CD8-positive, alpha-beta memory T cell (primary cell): Measurements from ENCODE around the gene VWA3B. TPM values are rescaled to one million over a fixed set of nuclear protein-coding genes. Genes with fewer than 3 reads are reported as not detected.

ENCODE experiments used
- CTCF ChIA-PET: fragments of 350-600 bp; sonication (Branson Sonifier 250); formaldehyde crosslinking; loops from one replicate; lab custom pipeline; 2021; ENCODE audit warnings: antibody characterized with exemption; lab: Charles Lee
- POLR2A ChIA-PET: fragments of 350-600 bp; sonication (Branson Sonifier 250); formaldehyde crosslinking; loops from one replicate; lab custom pipeline; 2021; ENCODE audit warnings: antibody characterized with exemption; lab: Charles Lee
- DNase-seq, 5 donors: peaks; one replicate each; pipeline versions ENCODE4 v3.0.0 to v3.0.0-alpha.2; 2020 to 2022; ENCODE audit warnings: mixed read lengths in 1 of 5
- H3K27ac ChIP-seq: one replicate; pipeline ENCODE4 v1.7.0; 2013; ENCODE audit warnings: low read depth, mild to moderate bottlenecking, low read length, moderate library complexity
- H3K27me3 ChIP-seq: 2 replicates; pipeline ENCODE4 v1.7.0; 2013; ENCODE audit warnings: low read length, mild to moderate bottlenecking; ENCODE audit not compliant: insufficient read depth, poor library complexity, severe bottlenecking
- H3K36me3 ChIP-seq: 2 replicates; pipeline ENCODE4 v1.7.0; 2013; ENCODE audit warnings: mild to moderate bottlenecking, low read length, moderate library complexity; ENCODE audit not compliant: insufficient read depth
- H3K4me1 ChIP-seq: 2 replicates; pipeline ENCODE4 v1.7.0; 2013; ENCODE audit warnings: mild to moderate bottlenecking, low read length, moderate library complexity; ENCODE audit not compliant: insufficient read depth
- H3K4me3 ChIP-seq: 2 replicates; pipeline ENCODE4 v1.7.0; 2013; ENCODE audit warnings: mild to moderate bottlenecking, low read length
- H3K9me3 ChIP-seq: 2 replicates; pipeline ENCODE4 v1.7.0; 2013; ENCODE audit warnings: mild to moderate bottlenecking, low read length
- H3K27ac Mint-ChIP-seq, 8 donors: one replicate each; pipeline ENCODE4 v1.8.0; 2020 to 2021; ENCODE audit warnings: mixed read lengths in 8 of 8, mild to moderate bottlenecking in 6 of 8, inconsistent platforms in 3 of 8, moderate library complexity in 3 of 8
- H3K27me3 Mint-ChIP-seq, 2 donors: one replicate each; pipeline ENCODE4 v1.8.0; 2020 to 2021; ENCODE audit warnings: mixed read lengths in 2 of 2, mild to moderate bottlenecking in 1 of 2, moderate library complexity in 1 of 2
- H3K36me3 Mint-ChIP-seq, 3 donors: one replicate each; pipeline ENCODE4 v1.8.0; 2020 to 2021; ENCODE audit warnings: mixed read lengths in 3 of 3, inconsistent platforms in 1 of 3, mild to moderate bottlenecking in 1 of 3
- H3K4me1 Mint-ChIP-seq, 3 donors: one replicate each; pipeline ENCODE4 v1.8.0; 2020 to 2021; ENCODE audit warnings: mixed read lengths in 3 of 3, inconsistent platforms in 1 of 3, mild to moderate bottlenecking in 1 of 3
- H3K4me3 Mint-ChIP-seq, 7 donors: one replicate each; pipeline ENCODE4 v1.8.0; 2020 to 2021; ENCODE audit warnings: mixed read lengths in 7 of 7, mild to moderate bottlenecking in 6 of 7, moderate library complexity in 4 of 7, inconsistent platforms in 2 of 7
- H3K9me3 Mint-ChIP-seq, 5 donors: one replicate each; pipeline ENCODE4 v1.8.0; 2020 to 2022; ENCODE audit warnings: mixed read lengths in 5 of 5, mild to moderate bottlenecking in 3 of 5, moderate library complexity in 2 of 5, inconsistent platforms in 1 of 5
- polyA plus RNA-seq: library from polyadenylated mRNA; unstranded; fragments of 300-500 nt; fragmentation: Illumina TruSeq; gene quantifications from one replicate; pipeline ENCODE4 v1.2.3, GENCODE V29; 2021
- total RNA-seq, 2 experiments: library from RNA; stranded (reverse); gene quantifications; one replicate each; pipeline ENCODE4 v1.2.3, GENCODE V29; 2021

The VWA3B gene
- total and polyA plus RNA-seq, 3 experiments from 2014 or later: not detected

DNA sequence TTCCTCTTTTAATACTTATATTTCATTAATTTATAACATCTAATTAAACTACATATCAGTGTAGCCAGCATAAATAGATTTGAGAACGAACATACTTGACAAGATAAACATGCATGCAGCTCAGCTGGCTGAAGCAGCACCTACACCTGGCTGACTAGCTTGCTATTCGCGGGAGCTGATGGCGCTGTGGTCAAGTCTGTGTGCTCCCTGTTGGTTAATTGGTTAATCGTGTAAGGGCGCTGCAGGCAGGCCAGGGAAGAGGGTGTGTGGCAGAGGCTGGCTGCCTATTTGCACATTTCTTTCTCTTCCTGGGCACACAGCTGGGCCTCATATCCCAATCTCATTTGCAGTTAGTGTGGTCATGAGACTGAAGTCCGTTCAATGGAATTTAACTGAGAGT is 14.5 kb upstream of the VWA3B start:
- H3K27ac Mint-ChIP-seq: no peak overlapping the region
- POLR2A ChIA-PET: no interaction called here
- H3K9me3 ChIP-seq: no peaks in the 10 kb centered on the region
- H3K36me3 Mint-ChIP-seq: peaks cover 0 to 9% (median 0%) of the 10 kb centered on the region in 3 donors
- peaks cover 0 to 33% of the 10 kb centered on the region in 2 donors for H3K27me3 Mint-ChIP-seq
- H3K4me1 ChIP-seq: no peaks in the 10 kb centered on the region
- H3K9me3 Mint-ChIP-seq: peaks cover 0 to 6% (median 3%) of the 10 kb centered on the region in 5 donors
- no peak overlapping the region for H3K4me3 ChIP-seq
- DNase-seq: no peak
- H3K27me3 ChIP-seq: no peaks in the 10 kb centered on the region
- no peak overlapping the region for H3K4me3 Mint-ChIP-seq
- CTCF ChIA-PET: no interaction called here
- no peaks in the 10 kb centered on the region for H3K36me3 ChIP-seq
- no peaks in the 10 kb centered on the region for H3K4me1 Mint-ChIP-seq
- H3K27ac ChIP-seq: no peak overlapping the region

DNA sequence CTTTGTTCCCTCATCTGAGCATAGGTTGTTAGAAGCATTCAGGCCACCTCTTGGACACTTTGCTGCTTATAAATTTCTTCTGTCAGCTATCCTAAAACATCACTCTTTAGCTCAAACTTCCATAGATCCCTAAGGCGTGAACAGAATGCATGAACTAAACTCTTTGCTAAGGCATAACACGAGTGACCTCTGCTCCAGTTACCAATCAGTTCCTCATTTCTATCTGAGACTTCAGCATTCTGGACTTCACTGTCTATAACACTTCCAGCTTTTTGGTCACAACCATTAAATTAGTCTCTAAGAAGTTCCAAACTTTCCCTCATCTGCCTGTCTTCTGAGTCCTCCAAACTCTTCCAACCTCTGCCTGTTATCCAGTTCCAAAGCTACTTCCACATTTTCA is 8.3 kb upstream of the VWA3B start:
- H3K27ac Mint-ChIP-seq: peak overlapping the region in 1 of 8 donors; percentile 52
- H3K4me3 Mint-ChIP-seq: no peak overlapping the region
- H3K4me1 Mint-ChIP-seq: peaks cover 3 to 14% (median 8%) of the 10 kb centered on the region in 3 donors
- no peak for DNase-seq
- Histone ChIP-seq H3K4me3 (no peak overlapping the region), H3K36me3 (no peaks in the 10 kb centered on the region), H3K9me3 (no peaks in the 10 kb centered on the region), H3K27ac (no peak overlapping the region), H3K27me3 (no peaks in the 10 kb centered on the region), H3K4me1 (peaks cover 3% of the 10 kb centered on the region)
- H3K9me3 Mint-ChIP-seq: peaks cover 5 to 18% (median 11%) of the 10 kb centered on the region in 5 donors
- H3K27me3 Mint-ChIP-seq: peaks cover 8 to 26% of the 10 kb centered on the region in 2 donors
- ChIA-PET POLR2A (no interaction called here), CTCF (no interaction called here)
- peaks cover 0 to 15% (median 0%) of the 10 kb centered on the region in 3 donors for H3K36me3 Mint-ChIP-seq

DNA sequence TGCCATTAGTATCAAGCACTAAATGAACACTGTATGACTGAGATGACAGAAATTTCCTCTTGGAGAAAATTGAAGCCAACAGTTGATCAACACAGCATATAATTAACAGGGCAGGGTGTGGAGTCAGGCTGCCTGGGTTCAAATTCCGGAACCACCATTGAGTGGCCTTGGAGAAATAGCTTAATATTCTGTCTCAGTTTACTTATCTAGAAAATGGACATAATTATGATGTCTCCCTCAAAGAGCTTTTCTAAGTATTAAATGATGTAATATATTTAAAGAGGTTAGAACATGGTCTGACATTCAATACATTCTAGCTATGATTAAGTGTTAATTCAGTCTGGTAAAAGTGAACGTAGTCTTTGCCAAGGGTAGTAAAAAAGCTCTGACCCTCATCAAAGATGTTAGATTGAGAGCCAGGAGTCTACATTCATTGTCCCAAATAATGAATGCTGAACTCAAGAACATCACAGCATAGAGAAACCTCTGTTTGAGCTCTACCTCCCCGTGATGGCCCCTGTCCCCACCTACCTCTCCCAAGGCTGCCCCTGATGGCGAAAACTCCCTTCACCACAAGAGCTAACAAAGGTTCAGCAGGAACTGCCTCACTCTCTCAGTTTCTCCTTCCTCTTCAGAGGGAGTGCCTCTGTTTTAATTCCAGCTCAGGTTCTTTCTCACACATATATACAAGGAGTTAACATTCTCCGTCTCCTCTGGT is 2.7 kb upstream of the VWA3B start:
- POLR2A ChIA-PET: no interaction called here
- no peak overlapping the region for H3K27ac Mint-ChIP-seq
- H3K9me3 ChIP-seq: no peaks in the 10 kb centered on the region
- no peaks in the 10 kb centered on the region for H3K36me3 Mint-ChIP-seq
- peaks cover 0 to 2% (median 0%) of the 10 kb centered on the region in 5 donors for H3K9me3 Mint-ChIP-seq
- no peak overlapping the region for H3K27ac ChIP-seq
- peaks cover 46 to 68% of the 10 kb centered on the region in 2 donors for H3K27me3 Mint-ChIP-seq
- H3K4me3 ChIP-seq: no peak overlapping the region
- CTCF ChIA-PET: no interaction called here
- DNase-seq: no peak
- H3K4me1 ChIP-seq: peaks cover 3% of the 10 kb centered on the region
- H3K4me1 Mint-ChIP-seq: peaks cover 10 to 27% (median 26%) of the 10 kb centered on the region in 3 donors
- H3K4me3 Mint-ChIP-seq: no peak overlapping the region
- H3K27me3 ChIP-seq: no peaks in the 10 kb centered on the region
- no peaks in the 10 kb centered on the region for H3K36me3 ChIP-seq

DNA sequence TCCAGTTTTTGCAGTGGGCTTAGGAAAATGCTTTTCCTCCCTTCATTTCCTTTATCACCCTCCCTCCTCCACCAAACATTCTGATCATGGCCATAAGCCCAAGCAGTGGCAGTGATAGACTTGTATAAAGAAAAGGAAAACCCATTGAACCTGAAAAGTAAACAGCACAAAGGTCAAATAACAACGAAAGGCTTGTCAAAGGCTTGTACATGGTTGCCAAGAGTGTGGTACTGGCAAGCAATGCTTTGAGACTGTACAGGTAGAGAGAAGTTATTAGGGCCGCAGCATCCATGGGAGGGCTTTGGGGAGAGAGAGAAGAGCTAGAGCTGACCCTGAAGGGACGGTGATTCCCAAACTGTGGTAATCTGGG is 2.1 kb upstream of the VWA3B start:
- Histone ChIP-seq H3K27me3 (no peaks in the 10 kb centered on the region), H3K4me1 (peaks cover 3% of the 10 kb centered on the region), H3K36me3 (no peaks in the 10 kb centered on the region), H3K27ac (no peak overlapping the region), H3K9me3 (no peaks in the 10 kb centered on the region), H3K4me3 (no peak overlapping the region)
- Mint-ChIP-seq H3K36me3 (no peaks in the 10 kb centered on the region), H3K4me1 (peaks cover 10 to 27% (median 26%) of the 10 kb centered on the region in 3 donors), H3K27me3 (peaks cover 46 to 68% of the 10 kb centered on the region in 2 donors), H3K9me3 (peaks cover 0 to 2% (median 0%) of the 10 kb centered on the region in 5 donors), H3K27ac (no peak overlapping the region), H3K4me3 (no peak overlapping the region)
- CTCF ChIA-PET: no interaction called here
- POLR2A ChIA-PET: no interaction called here
- DNase-seq: no peak

DNA sequence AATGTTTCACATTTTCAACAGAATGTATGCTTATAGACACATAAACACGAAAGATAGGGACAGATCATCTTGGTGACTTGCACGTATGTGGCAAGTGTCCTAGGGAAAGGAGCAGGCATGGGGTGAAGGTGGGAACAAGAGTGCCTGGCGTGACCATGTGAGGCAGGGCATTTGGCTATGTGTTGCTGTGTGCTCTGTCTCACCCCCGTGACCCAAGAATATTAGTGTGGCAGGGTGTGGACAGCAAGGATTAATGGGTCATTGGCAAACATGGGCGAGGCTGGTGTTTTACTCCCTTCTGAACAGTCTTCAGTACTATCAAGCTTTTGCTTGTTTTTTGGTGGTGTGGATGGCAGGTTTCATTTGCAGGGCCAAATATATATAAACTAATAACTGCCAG is 1.3 kb upstream of the VWA3B start:
- Mint-ChIP-seq H3K4me3 (no peak overlapping the region), H3K27ac (peak overlapping the region in 1 of 8 donors; percentile 58), H3K36me3 (no peaks in the 10 kb centered on the region), H3K9me3 (peaks cover 0 to 2% (median 0%) of the 10 kb centered on the region in 5 donors), H3K4me1 (peaks cover 10 to 27% (median 26%) of the 10 kb centered on the region in 3 donors), H3K27me3 (peaks cover 46 to 68% of the 10 kb centered on the region in 2 donors)
- Histone ChIP-seq H3K4me3 (no peak overlapping the region), H3K27ac (no peak overlapping the region), H3K27me3 (no peaks in the 10 kb centered on the region), H3K4me1 (peaks cover 3% of the 10 kb centered on the region), H3K36me3 (no peaks in the 10 kb centered on the region), H3K9me3 (no peaks in the 10 kb centered on the region)
- ChIA-PET CTCF (no interaction called here), POLR2A (no interaction called here)
- no peak for DNase-seq

DNA sequence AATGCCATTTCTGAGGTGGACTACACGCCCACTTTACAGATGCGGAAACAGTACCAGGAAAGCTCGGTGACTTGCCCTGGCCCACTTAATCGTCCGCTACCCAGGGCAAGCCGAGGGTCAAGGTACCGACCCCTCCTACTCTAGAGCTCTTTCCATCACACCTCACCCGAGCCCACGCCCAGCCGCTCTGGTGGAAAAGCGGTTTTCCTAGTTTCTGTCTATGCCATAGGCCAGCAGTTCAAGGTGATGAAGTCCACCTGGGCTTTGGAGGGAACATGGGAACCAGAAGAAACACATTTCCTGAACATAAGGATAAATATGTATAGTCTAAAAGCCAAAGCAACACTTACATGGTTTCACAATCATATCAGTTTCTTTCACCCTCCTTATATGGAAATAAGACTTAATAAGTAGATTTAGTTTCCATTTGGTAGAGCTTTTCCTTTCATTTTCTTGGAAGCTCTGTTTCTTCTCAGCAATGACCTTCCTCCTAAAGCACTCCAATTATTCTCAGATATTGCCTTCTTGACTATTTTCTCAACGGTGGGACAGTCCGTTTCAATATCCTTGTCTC is 567 bp downstream of the VWA3B start:
- Histone ChIP-seq H3K4me3 (no peak overlapping the region), H3K27me3 (no peaks in the 10 kb centered on the region), H3K4me1 (no peaks in the 10 kb centered on the region), H3K27ac (no peak overlapping the region), H3K36me3 (no peaks in the 10 kb centered on the region), H3K9me3 (no peaks in the 10 kb centered on the region)
- Mint-ChIP-seq H3K27me3 (peaks cover 46 to 66% of the 10 kb centered on the region in 2 donors), H3K4me3 (peak overlapping the region in 5 of 7 donors; percentile 25 to 65 (median 51)), H3K9me3 (peaks cover 0 to 2% (median 0%) of the 10 kb centered on the region in 5 donors), H3K27ac (no peak overlapping the region), H3K4me1 (peaks cover 6 to 18% (median 17%) of the 10 kb centered on the region in 3 donors), H3K36me3 (no peaks in the 10 kb centered on the region)
- ChIA-PET CTCF (no interaction called here), POLR2A (no interaction called here)
- no peak for DNase-seq

DNA sequence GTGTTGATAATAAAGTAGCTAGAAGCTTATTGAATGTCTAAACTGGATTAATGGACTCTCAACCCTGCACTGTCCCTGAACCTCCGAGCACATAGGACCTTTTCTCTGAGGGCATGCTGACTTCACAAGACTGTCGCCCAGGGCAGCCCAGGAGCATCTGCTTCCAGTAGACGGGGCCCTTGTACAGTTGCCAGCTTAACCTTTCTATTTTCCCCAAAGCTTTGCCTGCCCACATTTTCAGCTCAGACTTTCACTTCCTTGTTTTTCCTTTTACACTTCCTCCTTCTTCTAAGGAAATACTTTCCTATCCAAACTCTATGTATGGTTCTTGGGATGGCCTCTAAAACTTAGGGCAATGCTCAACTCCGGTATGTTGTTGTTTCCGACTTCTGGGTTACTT is 1.3 kb downstream of the VWA3B start:
- peaks cover 41 to 61% of the 10 kb centered on the region in 2 donors for H3K27me3 Mint-ChIP-seq
- H3K4me1 Mint-ChIP-seq: peaks cover 6 to 18% (median 13%) of the 10 kb centered on the region in 3 donors
- H3K9me3 ChIP-seq: no peaks in the 10 kb centered on the region
- no peaks in the 10 kb centered on the region for H3K36me3 ChIP-seq
- H3K4me3 Mint-ChIP-seq: no peak overlapping the region
- no peak overlapping the region for H3K27ac Mint-ChIP-seq
- H3K9me3 Mint-ChIP-seq: peaks cover 0 to 2% (median 0%) of the 10 kb centered on the region in 5 donors
- H3K4me3 ChIP-seq: no peak overlapping the region
- CTCF ChIA-PET: no interaction called here
- POLR2A ChIA-PET: no interaction called here
- no peaks in the 10 kb centered on the region for H3K4me1 ChIP-seq
- H3K27ac ChIP-seq: no peak overlapping the region
- DNase-seq: no peak
- no peaks in the 10 kb centered on the region for H3K27me3 ChIP-seq
- H3K36me3 Mint-ChIP-seq: no peaks in the 10 kb centered on the region

DNA sequence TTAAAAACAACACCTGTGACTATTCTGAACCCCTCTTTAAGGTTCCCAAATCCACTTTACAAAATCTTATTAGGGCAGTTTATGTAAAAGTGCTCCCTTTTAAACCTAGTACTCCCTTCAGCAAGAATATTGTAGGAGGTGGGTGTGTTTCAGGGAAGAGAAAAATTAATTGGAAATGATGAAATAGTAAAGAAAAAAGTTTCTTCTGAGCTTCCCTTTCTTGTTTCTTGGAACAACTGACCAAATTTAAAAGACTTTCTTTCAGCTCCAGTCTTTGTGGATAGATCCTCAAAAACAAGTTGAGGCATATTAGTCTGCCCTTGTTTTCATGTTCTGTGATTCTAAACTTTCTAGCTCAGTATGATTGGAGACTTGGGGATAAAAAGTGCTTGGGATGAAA is 3.0 kb downstream of the VWA3B start:
- H3K27ac ChIP-seq: no peak overlapping the region
- ChIA-PET CTCF (no interaction called here), POLR2A (no interaction called here)
- peaks cover 6 to 18% (median 13%) of the 10 kb centered on the region in 3 donors for H3K4me1 Mint-ChIP-seq
- H3K4me3 ChIP-seq: no peak overlapping the region
- peaks cover 29 to 47% of the 10 kb centered on the region in 2 donors for H3K27me3 Mint-ChIP-seq
- no peak overlapping the region for H3K4me3 Mint-ChIP-seq
- no peaks in the 10 kb centered on the region for H3K4me1 ChIP-seq
- no peaks in the 10 kb centered on the region for H3K9me3 ChIP-seq
- H3K27ac Mint-ChIP-seq: no peak overlapping the region
- H3K36me3 ChIP-seq: no peaks in the 10 kb centered on the region
- no peaks in the 10 kb centered on the region for H3K36me3 Mint-ChIP-seq
- no peaks in the 10 kb centered on the region for H3K27me3 ChIP-seq
- H3K9me3 Mint-ChIP-seq: peaks cover 0 to 7% (median 0%) of the 10 kb centered on the region in 5 donors
- no peak for DNase-seq
